KOPT-K1 (cell line): Measurements from ENCODE around the gene MEA1.
A peak's percentile ranks its signal among the peaks of the same experiment; 100 is the strongest.

Source experiments
- H3K27ac ChIP-seq: fragments of 200-600 bp; sonication (generic); 2 replicates; pipeline ENCODE4 v1.5.1; 2016; ENCODE audit warnings: antibody characterized with exemption, mild to moderate bottlenecking, low read depth, low read length; ENCODE audit not compliant: poor library complexity, severe bottlenecking
- H3K36me3 ChIP-seq: fragments of 200-600 bp; sonication (generic); 2 replicates; pipeline ENCODE4 v1.5.1; 2017; ENCODE audit warnings: antibody characterized with exemption, mild to moderate bottlenecking, low read length, moderate library complexity; ENCODE audit not compliant: insufficient read depth
- H3K9me3 ChIP-seq: fragments of 200-600 bp; sonication (generic); 2 replicates; pipeline ENCODE4 v1.5.1; 2017; ENCODE audit warnings: antibody characterized with exemption, low read length, mild to moderate bottlenecking; ENCODE audit not compliant: insufficient read depth, poor library complexity, severe bottlenecking

Gene MEA1

DNA sequence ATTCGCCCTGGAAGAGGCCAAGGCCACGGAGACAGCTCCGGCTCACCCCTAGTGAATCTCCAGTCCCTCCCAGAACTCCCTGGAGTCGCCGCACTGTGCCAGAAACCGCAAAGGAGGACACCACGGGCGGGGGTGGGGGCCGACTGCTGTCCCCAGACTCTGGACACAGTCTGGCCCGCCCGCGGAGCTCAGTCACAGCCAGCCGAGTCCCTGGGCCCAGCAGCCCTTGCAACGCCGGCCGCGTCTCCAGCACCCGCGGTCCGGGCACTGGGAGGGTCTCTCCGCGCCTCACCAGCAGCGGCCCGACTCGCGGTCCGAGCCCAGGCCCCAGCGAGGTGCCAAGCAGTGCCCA lies 35.3 kb downstream of the MEA1 start:
- Histone ChIP-seq H3K9me3 (no peaks in the 10 kb centered on the region), H3K27ac (peak overlapping the region; percentile 90), H3K36me3 (peaks cover 19% of the 10 kb centered on the region)

DNA sequence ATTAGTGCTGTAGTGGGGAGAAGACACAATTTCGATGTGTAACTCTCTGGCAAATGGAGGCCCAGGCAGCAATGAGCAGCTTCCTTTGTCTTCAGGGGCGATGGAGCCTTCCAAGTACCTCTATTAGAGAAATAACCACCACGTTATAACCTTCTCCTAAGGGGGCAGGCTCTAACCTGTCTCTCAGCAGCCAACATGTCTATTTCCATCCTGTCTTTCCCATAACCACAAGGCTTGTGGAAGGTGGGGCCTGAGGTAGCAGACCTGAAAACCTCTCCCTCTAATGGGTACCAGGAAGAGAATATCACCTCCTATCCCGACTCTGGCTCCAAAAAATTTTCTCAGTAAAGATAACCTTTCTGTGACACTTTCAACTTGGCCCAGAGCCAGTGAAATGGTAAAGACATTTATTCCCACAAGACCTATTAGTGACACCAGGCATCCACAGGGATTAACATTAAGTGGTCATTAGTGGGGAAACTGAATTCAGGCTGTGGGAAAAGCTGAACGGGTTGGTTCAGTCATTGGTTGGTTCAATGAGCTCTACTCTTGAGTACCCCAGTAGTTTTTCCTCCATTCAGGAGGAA lies 38.7 kb downstream of the MEA1 start:
- H3K36me3 ChIP-seq: peaks cover 19% of the 10 kb centered on the region
- no peaks in the 10 kb centered on the region for H3K9me3 ChIP-seq
- no peak overlapping the region for H3K27ac ChIP-seq

DNA sequence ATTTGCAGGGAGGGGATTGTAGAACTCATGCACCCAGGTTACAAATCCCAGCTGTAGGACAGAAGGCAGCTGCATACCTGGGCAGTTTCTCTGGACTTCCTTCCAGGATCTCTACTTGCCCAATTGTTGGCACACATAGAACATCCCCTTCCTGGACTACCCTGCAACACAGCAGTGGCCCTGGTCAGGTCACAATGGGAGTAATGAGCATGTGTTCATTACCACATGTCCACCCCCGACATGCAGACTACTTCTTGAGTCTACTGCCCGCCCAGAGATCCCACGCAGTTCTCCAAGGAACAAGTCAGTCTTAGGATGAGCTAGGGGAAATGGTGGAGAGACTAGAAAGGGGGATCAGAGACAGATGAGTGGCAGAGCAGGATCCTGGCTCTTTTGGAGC lies 39.8 kb downstream of the MEA1 start:
- Histone ChIP-seq H3K27ac (no peak overlapping the region), H3K9me3 (no peaks in the 10 kb centered on the region), H3K36me3 (peaks cover 27% of the 10 kb centered on the region)

DNA sequence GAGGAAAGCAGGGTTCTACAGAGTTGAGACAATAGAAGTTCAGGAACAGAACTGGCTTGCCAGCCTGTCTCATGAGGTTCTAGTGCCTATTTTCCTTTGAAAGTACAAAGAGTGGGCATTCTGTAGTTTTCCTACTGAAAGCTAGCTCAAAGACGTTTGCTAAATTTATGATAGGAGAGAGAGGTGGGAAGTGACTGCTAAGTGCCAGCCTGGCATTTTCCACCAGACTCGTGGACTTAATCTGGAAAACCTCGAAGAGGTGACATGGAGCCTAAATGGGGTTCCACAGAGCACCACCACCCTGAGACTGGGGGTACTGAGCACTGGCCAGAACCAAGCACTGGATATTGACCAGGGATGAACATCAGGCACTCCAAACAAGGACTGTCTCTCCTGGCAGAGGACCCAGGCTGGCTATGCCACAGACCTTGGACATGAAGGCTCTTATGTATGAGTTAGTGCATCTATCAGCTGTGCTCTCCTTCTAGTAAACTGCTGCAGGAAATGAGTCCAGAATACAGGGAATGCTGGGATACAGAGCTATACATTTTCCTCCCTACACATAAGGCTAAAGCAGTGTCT lies 41.9 kb downstream of the MEA1 start:
- no peak overlapping the region for H3K27ac ChIP-seq
- no peaks in the 10 kb centered on the region for H3K9me3 ChIP-seq
- H3K36me3 ChIP-seq: peaks cover 28% of the 10 kb centered on the region

GRCh38 chr6:42970871-42971612 lies 42.7 kb downstream of the MEA1 start:
- no peaks in the 10 kb centered on the region for H3K9me3 ChIP-seq
- peaks cover 34% of the 10 kb centered on the region for H3K36me3 ChIP-seq
- H3K27ac ChIP-seq: no peak overlapping the region

GRCh38 chr6:42969934-42970333 lies 43.8 kb downstream of the MEA1 start:
- H3K27ac ChIP-seq: no peak overlapping the region
- peaks cover 43% of the 10 kb centered on the region for H3K36me3 ChIP-seq
- no peaks in the 10 kb centered on the region for H3K9me3 ChIP-seq

DNA sequence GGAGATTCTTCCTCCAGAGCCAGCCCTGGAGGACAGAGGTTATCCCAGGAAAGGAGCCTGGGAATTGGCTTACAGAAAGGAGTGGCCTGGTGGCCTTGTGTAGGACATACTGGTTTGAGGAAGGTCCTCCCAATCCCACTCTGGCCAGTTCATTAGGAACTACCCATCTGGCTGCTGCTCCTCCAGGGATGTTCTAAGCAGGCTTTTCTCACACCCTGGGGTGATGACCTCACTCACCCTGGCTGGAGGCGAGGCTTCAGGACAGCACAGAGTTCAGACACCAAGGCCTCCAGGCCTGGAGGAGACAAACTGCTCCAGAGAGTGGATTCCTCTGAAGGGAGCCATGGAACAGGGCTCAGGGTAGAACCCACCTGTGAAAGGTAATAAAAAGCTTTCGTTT lies 44.3 kb downstream of the MEA1 start:
- no peak overlapping the region for H3K27ac ChIP-seq
- H3K36me3 ChIP-seq: peaks cover 43% of the 10 kb centered on the region
- H3K9me3 ChIP-seq: no peaks in the 10 kb centered on the region

DNA sequence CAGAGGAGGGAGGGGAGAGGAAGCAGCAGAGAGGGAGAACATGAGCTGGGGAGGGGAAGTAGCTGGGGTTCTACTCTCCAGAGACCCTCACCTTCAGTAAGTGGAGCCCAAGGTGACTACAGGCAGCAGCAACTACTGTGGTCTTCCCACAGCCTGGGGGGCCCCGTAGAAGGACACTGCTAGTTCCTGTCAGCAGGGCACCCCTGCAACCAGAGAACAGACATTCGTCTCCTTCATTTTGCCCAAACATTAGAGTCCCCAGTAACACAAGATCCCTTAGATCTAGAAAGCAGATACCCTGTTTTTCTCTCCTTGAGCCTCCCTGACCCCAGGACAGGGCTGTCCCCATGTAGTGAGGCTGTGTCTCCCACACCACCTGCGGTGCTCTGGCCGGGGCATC lies 45.0 kb downstream of the MEA1 start:
- Histone ChIP-seq H3K27ac (no peak overlapping the region), H3K36me3 (peaks cover 46% of the 10 kb centered on the region), H3K9me3 (no peaks in the 10 kb centered on the region)

GRCh38 chr6:42968126-42968701 lies 45.5 kb downstream of the MEA1 start:
- no peak overlapping the region for H3K27ac ChIP-seq
- H3K9me3 ChIP-seq: no peaks in the 10 kb centered on the region
- H3K36me3 ChIP-seq: peaks cover 44% of the 10 kb centered on the region

DNA sequence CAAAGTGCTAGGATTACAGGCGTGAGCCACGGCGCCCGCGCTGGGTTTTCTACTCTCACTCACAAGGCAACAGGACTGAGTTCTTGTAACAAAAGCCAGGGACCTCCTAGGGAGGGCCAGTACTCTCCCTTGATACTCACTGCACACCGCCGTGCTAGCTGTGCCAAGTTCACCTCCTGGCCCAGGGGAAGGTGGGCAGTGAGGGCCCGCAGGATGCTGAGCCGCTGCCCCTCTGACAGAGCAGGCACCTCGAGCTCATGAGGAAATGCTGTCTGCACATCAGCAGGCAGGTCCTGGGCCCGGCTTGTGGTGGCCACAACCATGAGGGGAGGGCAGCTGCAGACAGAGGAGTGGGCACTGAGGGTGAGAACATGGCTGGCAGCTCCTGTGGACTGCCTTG lies 46.5 kb downstream of the MEA1 start:
- Histone ChIP-seq H3K27ac (no peak overlapping the region), H3K9me3 (no peaks in the 10 kb centered on the region), H3K36me3 (peaks cover 51% of the 10 kb centered on the region)

DNA sequence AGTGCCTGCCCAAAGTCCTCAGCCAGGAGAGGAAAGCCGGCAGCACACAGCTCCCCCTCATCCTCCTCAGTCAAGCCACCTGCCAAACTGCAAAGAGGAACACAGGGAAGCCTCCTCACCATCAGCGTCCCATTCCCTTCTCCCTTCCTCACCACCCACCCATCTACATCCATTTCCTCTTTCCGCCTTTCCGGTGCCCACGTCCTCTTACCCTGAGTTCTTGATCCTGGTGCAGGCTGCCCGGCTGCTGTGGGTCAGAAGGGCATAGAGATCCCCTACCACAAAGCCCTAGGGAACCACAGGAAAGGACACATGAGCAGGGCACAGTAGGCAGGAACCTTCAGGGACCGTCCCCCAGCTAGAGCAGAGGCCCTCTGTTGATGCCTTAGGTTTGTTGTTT lies 47.2 kb downstream of the MEA1 start:
- H3K9me3 ChIP-seq: no peaks in the 10 kb centered on the region
- H3K27ac ChIP-seq: no peak overlapping the region
- H3K36me3 ChIP-seq: peaks cover 55% of the 10 kb centered on the region

- Histone ChIP-seq H3K27ac (no peak overlapping the region), H3K9me3 (no peaks in the 10 kb centered on the region), H3K36me3 (peaks cover 48% of the 10 kb centered on the region)
Observed at GRCh38 chr6:42963855-42964605, 49.7 kb downstream of the MEA1 start.

DNA sequence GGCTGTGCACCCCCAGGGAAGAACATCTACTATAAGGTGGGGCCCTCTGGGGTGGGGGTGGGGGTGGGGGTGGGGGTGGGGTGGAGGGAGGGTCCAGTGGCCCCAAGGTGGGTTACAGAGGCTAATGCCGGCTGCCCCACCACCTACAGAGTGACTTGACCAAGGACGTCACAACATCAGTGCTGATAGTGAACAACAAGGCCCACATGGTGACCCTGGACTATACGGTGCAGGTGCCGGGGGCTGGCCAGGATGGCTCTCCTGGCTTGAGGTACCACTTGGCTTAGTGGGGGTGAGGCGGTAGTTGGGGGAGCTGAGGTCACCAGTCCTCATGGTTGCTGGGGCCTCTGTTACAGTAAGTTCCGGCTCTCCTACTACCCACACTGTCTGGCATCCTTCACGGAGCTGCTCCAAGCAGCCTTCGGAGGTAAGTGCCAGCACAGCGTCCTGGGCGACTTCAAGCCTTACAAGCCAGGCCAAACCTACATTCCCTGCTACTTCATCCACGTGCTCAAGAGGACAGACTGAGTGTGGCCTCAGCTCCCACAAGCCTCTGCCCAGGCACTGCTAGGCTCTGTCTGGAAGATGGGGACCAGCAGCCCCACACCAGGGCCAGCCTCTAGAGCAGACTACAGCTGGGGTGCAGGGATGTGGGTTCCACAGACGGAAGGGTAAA lies 50.4 kb downstream of the MEA1 start:
- peaks cover 45% of the 10 kb centered on the region for H3K36me3 ChIP-seq
- H3K27ac ChIP-seq: no peak overlapping the region
- no peaks in the 10 kb centered on the region for H3K9me3 ChIP-seq

DNA sequence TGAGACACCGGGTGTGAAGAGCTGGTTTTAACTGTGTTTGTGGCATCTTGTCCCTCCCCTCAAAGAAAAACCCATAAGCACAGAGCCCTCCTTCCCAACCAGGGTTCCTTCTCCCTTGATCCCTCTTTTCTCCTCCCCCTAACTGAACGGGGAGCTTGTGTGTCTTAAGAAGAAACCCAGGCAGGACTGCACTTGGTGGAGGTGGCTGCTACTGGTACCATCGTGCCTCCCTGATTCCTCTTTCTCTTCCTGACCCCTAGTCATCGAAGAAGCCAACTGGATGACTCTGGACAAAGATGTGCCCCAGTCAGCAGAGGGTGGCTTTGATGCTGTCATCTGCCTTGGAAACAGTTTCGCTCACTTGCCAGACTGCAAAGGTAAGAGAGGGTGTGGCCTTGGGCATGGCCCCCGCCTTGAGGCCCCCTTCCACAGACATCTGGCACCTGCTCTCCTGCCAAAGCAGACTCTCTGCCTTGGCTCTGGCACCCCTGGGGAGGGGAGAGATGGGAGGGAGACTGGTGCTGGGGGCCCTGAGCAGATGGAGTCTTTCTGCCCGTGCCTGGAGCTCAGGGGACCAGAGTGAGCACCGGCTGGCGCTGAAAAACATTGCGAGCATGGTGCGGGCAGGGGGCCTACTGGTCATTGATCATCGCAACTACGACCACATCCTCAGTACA lies 51.1 kb downstream of the MEA1 start:
- no peaks in the 10 kb centered on the region for H3K9me3 ChIP-seq
- peaks cover 45% of the 10 kb centered on the region for H3K36me3 ChIP-seq
- no peak overlapping the region for H3K27ac ChIP-seq
